K562 (cell line): ENCODE results near the gene GMPR2.

Experiments
- CTCF ChIP-seq, 3 experiments: IDR thresholded peaks in 2 of 3; conservative IDR thresholded peaks in 1 of 3; 2 replicates each; pipeline ENCODE4 v1.5.1; 2011 to 2012; ENCODE audit warnings: low read length in 3 of 3, mild to moderate bottlenecking in 3 of 3, control low read depth in 2 of 3, improper control_type of control experiment in 1 of 3, inconsistent platforms in 1 of 3, low read depth in 1 of 3, mixed read lengths in 1 of 3, moderate library complexity in 1 of 3; ENCODE audit not compliant: insufficient read depth in 2 of 3
- ESRRA ChIP-seq: fragments of 450-650 bp; IDR thresholded peaks from 2 replicates; pipeline ENCODE4 v1.6.1; 2014; ENCODE audit warnings: low read depth, mild to moderate bottlenecking, moderate library complexity, borderline replicate concordance
- ETS1 ChIP-seq: conservative IDR thresholded peaks from 2 replicates; pipeline ENCODE4 v1.6.1; 2011; ENCODE audit warnings: low read depth, mild to moderate bottlenecking, low read length; ENCODE audit not compliant: control insufficient read depth
- HDAC6 ChIP-seq: IDR thresholded peaks from 2 replicates; pipeline ENCODE4 v1.6.1; 2012; ENCODE audit warnings: low read depth, mild to moderate bottlenecking, control low read depth, inconsistent platforms, low read length, moderate library complexity
- NFYB ChIP-seq: IDR thresholded peaks from 2 replicates; pipeline ENCODE4 v1.6.1; 2011; ENCODE audit warnings: mild to moderate bottlenecking, moderate library complexity; ENCODE audit not compliant: insufficient read length; ENCODE audit errors: extremely low read depth
- PHF20 ChIP-seq: fragments of 450-650 bp; IDR thresholded peaks from 2 replicates; pipeline ENCODE4 v1.6.1; 2018; ENCODE audit not compliant: partially characterized antibody
- POU5F1 ChIP-seq: fragments of 150-350 bp; IDR thresholded peaks from 2 replicates; pipeline ENCODE4 v1.6.1; 2014; ENCODE audit warnings: borderline replicate concordance, low read length, low read depth, mild to moderate bottlenecking; ENCODE audit not compliant: partially characterized antibody
- ZBTB11 ChIP-seq, 3 experiments: fragments of 200-800 bp in 1 of 3; fragments of 250-450 bp in 1 of 3; fragments of 450-650 bp in 1 of 3; sonication (Bioruptor Pico) in 1 of 3; sonication (Bioruptor generic) in 1 of 3; formaldehyde crosslinking in 1 of 3; IDR thresholded peaks; 2 replicates each; pipeline versions ENCODE4 v1.6.1 to v1.8.0; 2016 to 2022; ENCODE audit warnings: mild to moderate bottlenecking in 2 of 3, missing genetic modification characterization in 2 of 3, missing compliant biosample characterization in 1 of 3, moderate library complexity in 1 of 3
- TF ChIP-seq, protein P1 (sequence below), 2 experiments: fragments of 450-650 bp in 1 of 2; sonication (generic) in 1 of 2; formaldehyde crosslinking in 1 of 2; IDR thresholded peaks in 1 of 2; conservative IDR thresholded peaks in 1 of 2; 2 replicates each; pipeline versions ENCODE4 v1.6.1 to v1.8.1; 2016 to 2023; ENCODE audit warnings: mild to moderate bottlenecking in 2 of 2, moderate library complexity in 2 of 2, inconsistent platforms in 1 of 2, missing genetic modification reagents in 1 of 2

GRCh38 chr14:24236689-24237462, 4.1 kb downstream of the GMPR2 start:
- no peak for TF ChIP-seq ETS1
- TF ChIP-seq PHF20: no peak
- no peak for TF ChIP-seq ZBTB11 (CRISPR knock-in tag; IDR thresholded peaks at IDR 0.05)
- no peak for TF ChIP-seq NFYB
- TF ChIP-seq, protein P1, sequence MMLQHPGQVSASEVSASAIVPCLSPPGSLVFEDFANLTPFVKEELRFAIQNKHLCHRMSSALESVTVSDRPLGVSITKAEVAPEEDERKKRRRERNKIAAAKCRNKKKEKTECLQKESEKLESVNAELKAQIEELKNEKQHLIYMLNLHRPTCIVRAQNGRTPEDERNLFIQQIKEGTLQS (IDR thresholded peaks at IDR 0.05): no peak
- TF ChIP-seq, protein P1 (CRISPR knock-in tag; conservative IDR thresholded peaks at IDR 0.05): no peak
- no peak for TF ChIP-seq POU5F1
- TF ChIP-seq CTCF (IDR thresholded peaks at IDR 0.05 in 2 of 3, conservative IDR thresholded peaks at IDR 0.05 in 1 of 3; ENCODE audit: insufficient read depth in 2 of 3, low read depth in 1 of 3, low read length in 3 of 3): no peak
- no peak for TF ChIP-seq HDAC6
- no peak for TF ChIP-seq ESRRA
